SH-SY5Y (cell line): ENCODE data around the gene TMEM250.

Experiments
- GATA2 ChIP-seq: IDR thresholded peaks from 2 replicates; pipeline ENCODE4 v1.6.1; 2011; ENCODE audit warnings: mild to moderate bottlenecking, low read depth, low read length
- GATA3 ChIP-seq: IDR thresholded peaks from 2 replicates; pipeline ENCODE4 v1.6.1; 2011; ENCODE audit warnings: low read depth, mild to moderate bottlenecking, low read length, moderate library complexity

DNA sequence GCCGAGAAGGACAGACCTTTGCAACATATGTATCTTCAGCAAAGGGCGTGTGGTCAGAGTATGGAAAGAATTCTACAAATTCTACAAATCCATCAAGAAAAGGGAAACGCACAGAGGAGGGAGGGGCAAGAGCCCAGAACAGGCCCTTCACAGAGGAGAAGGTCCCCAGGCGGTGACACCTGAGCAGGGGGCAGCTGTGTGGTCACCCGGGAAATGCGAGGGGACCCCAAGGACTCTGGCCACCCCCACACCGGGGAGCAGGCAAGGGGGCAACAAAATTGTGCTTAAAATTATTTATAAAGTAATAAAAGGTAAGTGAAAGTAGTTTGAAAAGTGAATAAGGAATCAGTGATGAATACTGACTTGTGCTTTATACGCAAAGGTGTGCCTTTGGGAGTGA is 41.2 kb downstream of the TMEM250 start:
- no peak for TF ChIP-seq GATA2
- no peak for TF ChIP-seq GATA3
